Measurements from ENCODE around the gene MX1. TPM values are rescaled to one million over a fixed set of nuclear protein-coding genes. Genes with fewer than 3 reads are reported as not detected.
A peak's percentile ranks its signal among the peaks of the same experiment; 100 is the strongest.

The MX1 gene
- total RNA-seq, 1 donor from 2014 or later, result 4.5 TPM

GRCh38 chr21:41465176-41465781 lies 39.2 kb downstream of the MX1 start:
- no peaks in the 10 kb centered on the region for H3K27me3 Mint-ChIP-seq (ENCODE audit: unreplicated experiment)
- H3K4me1 Mint-ChIP-seq (ENCODE audit: unreplicated experiment), result no peaks in the 10 kb centered on the region
- H3K27ac Mint-ChIP-seq (ENCODE audit: unreplicated experiment), result no peak overlapping the region
- no peak for DNase-seq (ENCODE audit: low spot score)
- H3K4me3 Mint-ChIP-seq (ENCODE audit: unreplicated experiment), result no peak overlapping the region
- TF ChIP-seq CTCF (IDR thresholded peaks at IDR 0.05; ENCODE audit: unreplicated experiment), result no peak
- peaks cover 56% of the 10 kb centered on the region for H3K36me3 Mint-ChIP-seq (ENCODE audit: low read depth, unreplicated experiment)
- H3K9me3 Mint-ChIP-seq (ENCODE audit: unreplicated experiment), result peaks cover 10% of the 10 kb centered on the region

- H3K27ac Mint-ChIP-seq (ENCODE audit: unreplicated experiment), result no peak overlapping the region
- no peaks in the 10 kb centered on the region for H3K4me1 Mint-ChIP-seq (ENCODE audit: unreplicated experiment)
- no peaks in the 10 kb centered on the region for H3K27me3 Mint-ChIP-seq (ENCODE audit: unreplicated experiment)
- peaks cover 10% of the 10 kb centered on the region for H3K9me3 Mint-ChIP-seq (ENCODE audit: unreplicated experiment)
- TF ChIP-seq CTCF (IDR thresholded peaks at IDR 0.05; ENCODE audit: unreplicated experiment), result no peak
- H3K36me3 Mint-ChIP-seq (ENCODE audit: low read depth, unreplicated experiment), result peaks cover 60% of the 10 kb centered on the region
- peak overlapping the region; percentile 74 for H3K4me3 Mint-ChIP-seq (ENCODE audit: unreplicated experiment)
- DNase-seq (ENCODE audit: low spot score), result no peak
These were observed 40.2 kb downstream of the MX1 start for GRCh38 chr21:41466024-41466820.

GRCh38 chr21:41470054-41470453 lies 44.0 kb downstream of the MX1 start:
- H3K27ac Mint-ChIP-seq (ENCODE audit: unreplicated experiment), result no peak overlapping the region
- TF ChIP-seq CTCF (IDR thresholded peaks at IDR 0.05; ENCODE audit: unreplicated experiment), result no peak
- DNase-seq (ENCODE audit: low spot score), result no peak
- H3K9me3 Mint-ChIP-seq (ENCODE audit: unreplicated experiment), result no peaks in the 10 kb centered on the region
- peak overlapping the region; percentile 4 for H3K4me3 Mint-ChIP-seq (ENCODE audit: unreplicated experiment)
- H3K4me1 Mint-ChIP-seq (ENCODE audit: unreplicated experiment), result no peaks in the 10 kb centered on the region
- peaks cover 4% of the 10 kb centered on the region for H3K27me3 Mint-ChIP-seq (ENCODE audit: unreplicated experiment)
- peaks cover 51% of the 10 kb centered on the region for H3K36me3 Mint-ChIP-seq (ENCODE audit: low read depth, unreplicated experiment)

GRCh38 chr21:41472753-41473548 lies 46.9 kb downstream of the MX1 start:
- Mint-ChIP-seq H3K27ac (ENCODE audit: unreplicated experiment) (peak overlapping the region; percentile 18), H3K4me3 (ENCODE audit: unreplicated experiment) (no peak overlapping the region), H3K4me1 (ENCODE audit: unreplicated experiment) (peaks cover 8% of the 10 kb centered on the region), H3K9me3 (ENCODE audit: unreplicated experiment) (no peaks in the 10 kb centered on the region), H3K27me3 (ENCODE audit: unreplicated experiment) (peaks cover 8% of the 10 kb centered on the region), H3K36me3 (ENCODE audit: low read depth, unreplicated experiment) (peaks cover 42% of the 10 kb centered on the region)
- no peak for DNase-seq (ENCODE audit: low spot score)
- TF ChIP-seq CTCF (IDR thresholded peaks at IDR 0.05; ENCODE audit: unreplicated experiment), result no peak
